T-helper 2 cell (primary cell): ENCODE results near the gene IREB2.
"Not testable (repeated sequence)": the region's sequence is repeated elsewhere in the genome, so short reads cannot be mapped to it uniquely, and the experiment has no call there.

Experiments
- DNase-seq, 5 experiments: peaks; one replicate each; pipeline versions ENCODE4 v3.0.0 to v3.0.0-alpha.2; 2012 to 2022

IREB2 gene

DNA sequence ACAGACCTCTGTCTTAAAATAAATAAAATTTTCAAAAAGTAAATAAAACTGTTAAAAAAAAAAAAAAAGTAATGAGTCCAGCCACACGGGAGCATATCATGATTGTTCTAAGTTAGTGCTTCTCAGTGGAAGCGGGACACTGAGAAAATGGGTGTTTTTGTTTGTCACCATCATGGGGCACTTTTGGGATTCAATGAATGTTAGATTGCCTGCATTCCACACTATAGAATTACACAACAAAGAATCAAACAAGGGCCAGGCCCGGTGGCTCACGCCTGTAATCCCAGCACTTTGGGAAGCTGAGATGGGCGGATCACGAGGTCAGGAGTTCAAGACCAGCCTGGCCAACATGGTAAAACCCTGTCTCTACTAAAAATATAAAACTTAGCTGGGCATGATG lies 3.3 kb upstream of the IREB2 start:
- DNase-seq, result not testable (repeated sequence)

DNA sequence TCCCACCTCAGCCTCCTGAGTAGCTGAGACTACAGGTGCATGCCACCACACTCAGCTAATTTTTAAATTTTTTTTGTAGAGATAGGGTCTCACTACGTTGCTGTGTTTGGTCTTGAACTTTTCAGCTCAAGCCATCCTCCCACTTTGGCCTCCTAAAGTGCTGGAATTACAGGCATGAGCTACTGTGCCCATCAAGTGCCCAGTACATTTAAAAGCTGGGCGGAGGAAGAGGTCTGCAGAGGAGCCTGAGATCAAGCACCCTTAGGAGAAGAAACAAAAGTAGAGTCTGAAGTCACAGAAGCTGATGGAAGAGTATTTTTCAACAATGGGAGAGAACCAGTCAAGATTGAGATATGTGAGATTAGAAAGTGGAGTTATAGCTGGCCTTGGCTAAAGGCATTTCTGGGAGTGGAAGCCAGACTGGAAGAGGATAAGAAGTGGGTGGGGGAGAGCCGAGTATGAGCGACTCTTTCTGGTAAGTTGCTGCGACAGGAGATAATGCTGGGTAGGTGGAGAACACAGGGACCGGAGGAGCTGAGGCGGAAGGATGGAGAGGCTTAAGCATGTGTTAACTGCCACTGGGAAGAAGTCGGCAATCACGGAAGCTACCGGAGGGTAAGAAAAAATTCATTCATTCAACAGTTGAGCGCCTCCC lies 782 bp upstream of the IREB2 start:
- DNase-seq, result no peak

DNA sequence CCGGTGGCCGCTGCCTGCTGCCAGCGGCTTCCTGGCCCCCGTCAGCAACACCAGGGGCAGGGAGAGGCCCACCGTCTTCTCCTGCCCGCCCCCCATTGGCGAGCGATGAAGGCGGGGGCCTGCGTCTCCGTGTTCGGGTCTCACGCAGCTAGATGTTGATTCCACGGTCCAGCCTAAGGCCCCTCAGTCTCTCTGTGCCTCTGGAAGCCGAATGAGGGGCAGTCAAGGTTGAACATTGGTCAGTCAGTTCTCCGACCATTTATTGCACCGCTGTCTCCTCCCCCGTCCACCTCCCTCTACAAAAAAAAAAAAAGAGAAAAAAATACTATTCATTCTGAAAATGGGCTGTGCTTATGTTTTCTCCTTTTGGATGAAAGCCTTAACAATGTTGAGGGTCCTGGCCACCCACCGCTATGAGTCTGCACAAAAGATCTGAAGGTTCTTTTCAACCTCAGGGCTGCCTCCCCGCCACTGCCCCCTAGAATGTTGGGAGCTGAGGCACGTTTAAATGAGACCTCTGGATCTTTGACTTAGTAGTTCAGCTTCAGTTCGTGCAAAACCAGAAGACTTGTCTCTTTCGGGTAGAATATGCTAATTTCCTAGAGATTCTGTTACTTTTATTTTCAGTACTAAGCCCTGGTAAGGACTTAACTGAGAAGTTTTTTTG lies 736 bp downstream of the IREB2 start:
- peak in 3 of 5 experiments; percentile 5 to 33 (median 8) for DNase-seq

DNA sequence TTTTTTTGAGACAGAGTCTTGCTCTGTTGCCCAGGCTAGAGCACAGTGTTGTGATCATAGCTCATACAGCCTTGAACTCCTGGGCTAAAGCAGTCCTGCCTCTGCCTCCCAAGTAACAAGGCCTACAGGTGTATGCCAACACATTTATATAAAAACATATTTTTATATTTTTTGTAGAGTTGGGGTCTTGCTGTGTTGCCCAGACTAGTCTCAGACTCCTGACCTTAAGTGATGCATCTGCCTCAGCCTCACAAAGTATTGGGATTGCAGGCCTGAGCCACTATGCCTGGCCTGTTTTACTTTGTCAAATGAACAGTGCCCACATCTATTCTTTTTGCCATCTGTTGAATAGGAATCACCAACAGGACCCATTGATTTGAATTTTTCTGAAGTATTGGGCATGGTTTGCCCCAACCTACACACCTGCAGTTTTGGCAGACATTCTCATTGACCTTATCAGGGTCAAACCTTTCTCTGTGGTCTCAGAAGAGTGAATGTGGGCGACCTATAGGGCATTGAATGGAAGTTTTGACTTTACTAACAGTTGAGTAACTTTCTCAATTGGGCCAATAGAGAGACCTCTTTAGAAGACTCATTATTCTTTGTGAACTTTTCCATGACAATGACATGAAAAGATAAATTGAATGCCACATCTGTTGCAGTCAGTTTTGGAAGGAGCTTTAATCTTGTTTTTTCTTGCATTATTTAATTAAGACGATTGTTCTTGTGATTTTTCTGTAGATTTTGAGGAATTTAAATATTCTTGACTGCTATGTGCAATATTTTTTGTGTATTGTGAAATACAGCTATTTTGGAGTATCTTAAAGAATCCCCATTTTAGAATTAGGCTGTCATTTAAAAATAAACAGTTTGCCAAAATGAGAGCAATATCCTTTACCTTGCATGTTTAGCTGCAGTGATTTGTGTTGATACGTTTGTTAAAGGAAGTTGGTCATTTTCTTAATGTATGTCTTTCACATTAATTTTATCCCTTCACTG lies 2.7 kb downstream of the IREB2 start:
- DNase-seq, result no peak

DNA sequence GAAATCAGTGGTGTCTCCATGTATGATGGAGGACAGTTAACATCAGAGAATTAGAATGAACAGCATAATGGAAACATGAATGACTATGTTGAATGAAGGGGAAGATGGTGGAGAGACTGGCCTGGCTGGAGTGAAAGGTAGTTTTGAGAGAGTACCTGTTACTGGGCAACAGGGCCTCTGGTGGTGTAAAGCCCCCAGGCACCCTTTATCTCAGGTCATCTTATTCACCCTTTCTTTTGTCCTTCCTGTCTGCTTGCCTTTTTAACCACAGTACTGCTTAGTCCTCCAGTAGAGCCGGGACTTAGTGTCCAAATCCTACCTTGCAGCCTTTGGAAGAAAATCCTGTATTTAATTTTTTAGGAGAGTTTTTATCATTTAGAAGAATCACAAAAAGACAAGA lies 6.2 kb downstream of the IREB2 start:
- no peak for DNase-seq

DNA sequence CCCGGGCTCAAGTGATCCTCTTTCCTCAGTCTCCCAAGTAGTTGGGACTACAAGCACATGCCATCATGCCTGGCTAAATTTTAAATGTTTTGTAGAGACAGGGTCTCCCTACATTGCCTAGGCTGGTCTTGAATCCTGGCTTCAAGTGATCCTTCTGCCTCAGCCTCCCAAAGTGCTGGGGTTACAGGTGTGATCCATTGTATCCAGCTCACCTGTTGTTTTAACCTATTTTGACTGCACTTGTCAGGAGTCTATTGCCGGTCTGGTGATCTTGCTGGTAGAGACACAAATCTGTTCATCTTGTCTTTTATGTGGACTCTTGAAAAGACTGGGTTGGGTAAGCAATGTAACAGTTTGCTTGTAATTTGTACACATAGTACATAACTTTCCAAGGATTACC lies 7.9 kb downstream of the IREB2 start:
- DNase-seq, result no peak

DNA sequence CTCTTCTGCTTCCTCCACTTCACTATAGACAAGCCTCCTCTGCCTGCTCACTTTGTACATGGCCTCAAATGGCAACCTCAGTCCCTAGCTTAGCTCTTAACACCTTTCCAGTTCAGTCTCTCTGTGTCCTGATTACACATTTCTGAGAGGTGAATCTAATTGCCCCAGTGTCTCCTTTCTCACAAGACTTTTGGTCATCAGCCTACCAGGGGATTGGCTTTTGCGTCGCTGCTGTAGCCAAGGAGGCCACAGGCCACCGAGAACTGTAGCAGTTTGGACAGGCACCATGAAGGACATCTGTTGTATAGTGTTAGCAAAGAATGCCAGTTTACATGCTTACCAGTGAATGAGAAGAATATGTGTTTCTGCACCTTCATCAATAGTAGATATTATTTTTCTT lies 8.5 kb downstream of the IREB2 start:
- DNase-seq, result no peak

DNA sequence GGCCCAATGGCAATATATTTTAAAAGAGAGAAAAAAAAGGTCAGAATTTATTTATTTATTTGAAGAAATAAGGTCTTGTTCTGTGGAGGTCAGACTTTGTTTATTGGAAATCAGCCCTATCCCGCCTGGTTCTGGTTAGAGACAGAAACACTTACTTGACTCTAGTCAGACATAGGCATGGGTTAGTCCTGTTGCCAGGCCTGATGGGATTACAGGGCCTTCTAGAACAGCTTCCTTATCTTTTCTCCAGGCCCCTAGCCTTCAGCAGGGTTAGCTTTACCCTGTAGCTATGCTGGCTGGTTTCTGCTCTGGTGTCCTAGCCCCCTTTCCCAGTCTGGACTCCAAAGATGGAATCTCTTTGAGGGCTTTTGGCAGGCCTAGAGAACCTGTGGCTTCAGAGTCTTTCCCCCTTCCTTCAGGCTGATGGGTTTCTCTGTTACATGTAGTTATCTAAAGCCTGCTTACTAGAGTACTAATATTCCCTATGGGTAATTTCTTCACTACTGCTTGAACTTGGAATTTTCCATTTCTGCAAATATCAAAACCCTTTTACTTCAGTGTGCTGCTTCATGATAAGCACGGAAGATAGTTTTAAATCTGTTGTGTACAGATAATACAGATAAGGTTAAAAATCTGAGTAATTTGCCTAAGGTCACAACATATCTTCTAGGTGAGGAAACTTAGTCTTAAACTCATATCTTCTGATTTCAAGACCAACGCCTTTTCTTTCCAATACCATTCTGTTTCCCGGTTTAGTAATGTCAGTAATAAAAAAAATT lies 10.6 kb downstream of the IREB2 start:
- DNase-seq, result no peak

DNA sequence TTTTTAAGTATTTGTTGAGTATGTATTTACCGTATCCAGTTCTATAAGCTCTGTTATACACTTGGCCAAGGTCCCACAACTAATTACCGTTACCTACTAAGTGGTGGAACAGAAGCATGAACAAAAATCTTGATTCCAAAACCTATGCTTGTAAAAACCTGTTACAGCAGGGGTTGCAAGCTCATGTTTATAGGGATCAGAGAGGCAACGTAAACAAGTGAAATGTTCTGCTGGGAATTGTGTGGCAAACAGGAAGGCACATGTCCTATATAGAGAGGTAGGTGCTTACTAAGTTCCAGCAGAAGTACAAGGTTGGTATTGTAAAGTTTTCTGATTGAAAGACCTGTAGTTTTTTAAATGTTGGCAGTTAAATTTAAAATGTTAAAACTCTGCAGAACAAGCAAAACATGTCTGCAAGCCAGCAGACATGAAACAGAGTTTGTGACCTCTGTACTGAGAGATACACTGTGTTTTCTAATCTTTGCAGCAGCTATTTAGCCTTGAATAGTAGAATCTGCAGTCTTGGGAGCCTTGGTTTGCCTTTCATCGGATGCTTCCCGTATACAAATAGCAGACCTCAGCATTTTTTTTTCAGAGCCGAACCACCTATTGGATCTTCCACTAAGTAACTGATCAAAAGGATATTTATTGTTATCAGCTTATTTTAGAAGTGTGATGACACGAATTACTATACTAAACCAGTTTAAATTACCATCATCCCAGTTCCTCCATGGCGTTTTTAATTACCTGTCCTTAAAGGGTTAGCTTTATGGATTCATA lies 11.4 kb downstream of the IREB2 start:
- no peak for DNase-seq

DNA sequence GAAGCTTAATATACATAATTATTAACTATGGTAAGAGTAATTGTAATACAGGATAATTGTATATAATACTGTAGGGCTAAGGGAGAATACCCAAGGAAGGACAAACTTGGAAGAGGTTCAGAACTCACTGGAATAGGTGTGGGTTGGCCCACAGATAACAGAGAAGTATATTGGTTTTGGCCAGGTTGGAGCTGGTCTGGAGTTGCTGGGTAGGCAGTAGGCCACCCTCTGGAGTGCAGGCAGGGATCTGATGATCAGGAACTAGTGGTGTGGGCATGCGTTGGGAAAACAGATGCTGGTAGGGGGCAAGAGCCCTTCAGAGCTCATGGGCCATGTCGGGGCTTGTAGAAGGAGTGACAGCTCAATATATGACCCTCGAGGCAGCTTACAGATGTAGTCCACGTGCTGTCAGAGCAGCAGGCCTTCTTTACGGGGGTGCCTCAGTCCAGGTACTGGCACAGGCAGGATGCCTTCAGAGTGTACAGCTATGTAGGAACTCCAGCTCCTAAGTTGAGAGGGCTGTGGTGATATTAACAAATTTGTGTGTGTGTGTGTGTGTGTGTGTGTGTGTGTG lies 12.4 kb downstream of the IREB2 start:
- no peak for DNase-seq

DNA sequence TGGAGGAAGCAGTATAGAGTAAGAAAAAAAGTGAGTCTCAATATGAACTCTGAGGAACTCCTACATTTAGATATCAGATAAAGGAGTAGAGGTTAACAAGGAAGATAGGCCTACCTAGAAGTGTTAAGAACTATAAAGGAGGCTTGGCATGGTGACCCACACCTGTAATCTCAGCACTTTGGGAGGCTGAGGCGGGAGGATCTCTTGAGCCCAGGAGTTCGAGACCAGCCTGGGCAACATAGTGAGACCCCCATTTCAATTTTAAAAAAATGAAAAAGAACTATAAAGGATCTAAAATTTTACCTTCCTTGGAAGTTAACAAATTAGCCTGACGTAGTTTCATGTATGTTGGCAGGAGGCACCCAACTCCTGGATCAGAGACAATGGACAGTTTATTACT lies 14.5 kb downstream of the IREB2 start:
- no peak for DNase-seq

DNA sequence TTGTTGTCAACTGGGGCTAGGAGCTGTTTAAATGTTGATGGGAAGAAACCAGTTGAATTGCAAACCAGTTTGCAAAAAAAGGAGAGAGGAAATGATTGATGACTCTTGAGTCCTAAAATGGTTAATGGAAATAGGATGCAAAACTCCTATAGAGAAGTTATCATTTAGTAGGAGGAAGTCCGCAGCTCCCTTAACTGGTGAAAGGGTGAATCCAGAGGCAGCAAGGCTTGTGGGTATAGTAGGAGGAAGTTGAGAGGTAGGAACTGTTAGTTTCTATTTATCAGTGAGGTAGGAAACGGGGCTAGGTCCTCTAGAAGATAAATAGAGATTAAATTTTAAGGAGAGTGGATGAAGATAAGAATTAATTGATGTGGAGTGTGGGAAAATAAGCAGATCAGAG lies 15.4 kb downstream of the IREB2 start:
- no peak for DNase-seq

DNA sequence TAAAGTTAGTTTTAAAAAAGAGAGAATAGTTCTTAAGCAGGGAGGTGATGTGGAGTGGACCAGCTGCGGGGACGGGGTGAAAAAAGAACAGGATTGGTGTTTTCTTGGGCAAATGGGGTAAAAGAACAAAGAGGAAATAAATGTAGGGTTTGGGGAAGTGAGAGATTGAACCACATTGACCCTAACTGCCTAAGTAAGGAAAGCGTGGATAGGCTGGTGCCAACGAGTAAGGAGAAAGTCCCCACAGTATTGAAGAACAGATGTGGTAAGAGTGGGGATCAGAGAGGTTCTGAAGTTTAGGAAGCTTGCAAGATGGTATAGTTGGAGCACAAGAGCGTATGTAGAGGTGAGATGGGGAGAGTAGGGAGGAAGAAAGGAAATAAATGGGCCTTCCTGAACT lies 17.0 kb downstream of the IREB2 start:
- no peak for DNase-seq

DNA sequence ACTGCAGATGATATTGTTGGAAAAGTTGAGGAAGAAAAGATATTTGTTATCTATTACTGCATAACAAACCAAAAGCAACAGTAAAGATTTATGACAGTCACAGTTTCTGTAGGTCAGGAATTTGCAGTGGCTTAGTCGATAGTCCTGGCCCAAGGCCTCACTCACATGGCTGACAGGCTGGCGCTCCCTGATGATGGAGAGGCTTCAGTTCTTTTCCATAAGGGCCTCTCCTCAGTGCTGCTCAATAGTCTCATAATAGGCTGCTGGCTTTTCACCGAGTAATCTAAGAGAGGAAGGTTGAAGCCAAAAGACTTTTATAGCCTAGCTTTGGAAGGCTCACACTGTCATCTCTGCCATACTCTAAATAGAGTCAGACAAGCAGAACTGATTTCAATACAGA lies 17.7 kb downstream of the IREB2 start:
- DNase-seq, result no peak

DNA sequence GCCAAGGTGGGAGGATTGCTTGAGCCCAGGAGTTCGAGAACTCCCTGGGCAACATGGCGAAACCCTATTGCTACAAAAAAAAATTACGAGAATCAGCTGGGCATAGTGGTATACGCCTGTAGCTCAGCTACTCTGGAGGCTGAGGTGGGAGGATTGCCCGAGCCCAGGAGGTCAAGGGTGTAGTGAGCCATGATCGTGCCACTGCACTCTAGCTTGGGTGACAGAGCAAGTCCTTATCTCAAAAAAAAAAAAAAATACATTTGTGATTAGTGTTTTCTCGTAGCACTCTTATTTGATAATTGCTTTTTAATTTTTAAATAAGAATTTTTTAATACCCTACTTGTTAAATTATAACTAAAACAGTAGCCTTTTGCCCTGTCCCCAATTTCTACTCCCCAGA lies 18.4 kb downstream of the IREB2 start:
- no peak for DNase-seq

DNA sequence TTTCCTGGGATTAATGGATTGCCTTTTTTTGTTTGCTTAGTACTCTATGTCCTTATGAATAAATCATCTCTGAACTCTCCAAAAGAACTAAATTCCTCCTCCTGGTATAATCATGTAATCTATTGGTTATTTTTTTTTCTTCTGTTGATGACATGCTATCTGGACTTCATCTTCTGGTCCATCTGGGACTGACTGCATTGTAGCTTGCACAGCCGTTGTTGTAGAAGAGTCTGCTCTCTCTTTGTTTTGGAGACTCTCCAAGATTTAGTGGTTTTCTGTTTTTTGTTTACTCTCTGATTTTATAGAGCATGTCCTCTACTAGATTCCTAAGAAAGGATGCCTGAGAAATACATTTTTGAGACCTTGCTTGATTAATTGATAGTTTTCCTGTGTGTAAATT lies 19.1 kb downstream of the IREB2 start:
- no peak for DNase-seq

DNA sequence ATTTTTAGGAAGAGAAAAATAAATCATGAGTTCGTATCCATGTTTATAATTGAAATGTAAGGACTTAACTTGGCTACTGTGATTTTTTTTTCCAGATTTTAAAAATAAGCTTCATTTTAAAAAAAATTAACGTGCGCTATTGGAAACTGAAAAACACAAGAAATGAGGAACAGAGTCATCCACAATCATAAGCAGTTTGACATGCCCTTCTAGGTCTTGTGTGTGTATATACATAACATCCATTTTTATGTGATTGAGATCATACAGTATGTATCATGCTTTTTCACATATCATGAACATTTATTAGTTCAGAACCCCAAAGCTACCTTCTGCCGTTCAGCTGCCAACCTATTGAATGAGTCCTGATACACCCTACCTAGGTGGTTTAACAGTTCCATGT lies 22.7 kb downstream of the IREB2 start:
- DNase-seq, result no peak

DNA sequence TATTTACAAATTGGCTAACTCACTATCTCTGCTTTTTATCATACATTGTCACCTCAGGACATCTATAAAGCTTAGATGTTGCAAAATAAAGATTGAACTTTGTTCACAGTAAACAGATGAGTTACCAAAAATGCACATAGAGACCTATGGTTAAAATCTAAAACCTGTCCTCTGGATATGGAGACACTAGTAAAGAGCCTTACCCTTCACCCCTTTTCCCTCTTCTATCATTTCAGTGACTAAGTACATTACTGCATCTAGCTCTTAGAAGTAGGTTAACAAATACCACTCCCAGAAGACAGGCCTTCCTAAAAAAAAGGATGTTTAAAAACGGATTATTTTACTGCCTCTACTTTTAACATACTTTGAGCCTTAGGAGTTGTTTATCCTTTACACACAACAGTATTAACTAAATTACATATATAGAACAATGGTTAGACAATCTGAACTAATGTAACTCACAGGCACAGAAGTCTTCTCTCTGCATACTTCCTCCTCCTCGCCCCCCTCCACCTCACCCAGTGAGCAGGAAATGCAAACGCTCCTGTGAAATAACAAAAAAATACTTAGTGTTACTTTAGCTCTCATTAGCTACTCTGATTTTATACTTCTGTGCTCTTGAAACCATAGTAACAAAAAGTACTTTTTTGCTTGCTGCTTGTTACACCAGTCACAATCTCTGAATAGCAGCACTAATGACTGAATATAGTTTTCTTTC lies 23.3 kb downstream of the IREB2 start:
- peak in 1 of 5 experiments; percentile 55 for DNase-seq

DNA sequence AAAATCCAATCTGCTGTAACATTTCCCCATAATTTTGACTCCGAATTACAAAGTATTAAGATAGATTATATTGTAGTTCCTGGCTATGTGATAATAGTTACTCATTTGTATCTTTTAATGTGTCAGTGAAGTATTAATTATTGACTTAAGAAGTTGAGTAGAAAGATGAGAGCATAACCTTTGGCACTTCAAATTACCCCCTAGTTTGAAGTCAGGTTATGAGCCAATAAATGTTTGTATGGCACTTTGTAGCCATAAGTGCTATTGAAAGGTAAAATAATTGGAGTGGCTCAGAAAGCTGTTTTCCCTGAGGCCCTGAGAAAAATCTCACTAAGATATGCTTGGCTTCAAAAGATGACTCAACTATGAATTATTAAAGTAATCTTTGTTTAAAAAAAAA lies 31.0 kb downstream of the IREB2 start:
- no peak for DNase-seq

DNA sequence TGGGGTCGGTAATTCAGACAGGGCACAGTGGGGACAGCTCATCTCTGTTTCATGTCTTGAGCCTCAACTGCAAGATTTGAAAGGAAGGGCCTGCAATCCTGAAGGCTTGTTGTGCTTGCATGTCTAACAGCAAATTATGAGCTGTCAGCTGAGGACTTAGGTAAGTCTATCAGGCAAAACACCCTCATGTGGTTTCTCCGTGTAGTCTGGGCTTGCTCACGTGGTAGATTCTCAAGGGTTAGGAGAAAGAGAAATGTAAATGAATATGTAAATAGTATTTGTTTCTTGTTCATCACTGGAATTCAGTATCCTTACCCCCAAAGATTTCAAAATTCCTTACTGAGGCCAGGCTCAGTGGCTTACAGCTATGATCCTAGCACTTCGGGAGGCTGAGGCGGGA lies 39.3 kb downstream of the IREB2 start:
- DNase-seq, result no peak

DNA sequence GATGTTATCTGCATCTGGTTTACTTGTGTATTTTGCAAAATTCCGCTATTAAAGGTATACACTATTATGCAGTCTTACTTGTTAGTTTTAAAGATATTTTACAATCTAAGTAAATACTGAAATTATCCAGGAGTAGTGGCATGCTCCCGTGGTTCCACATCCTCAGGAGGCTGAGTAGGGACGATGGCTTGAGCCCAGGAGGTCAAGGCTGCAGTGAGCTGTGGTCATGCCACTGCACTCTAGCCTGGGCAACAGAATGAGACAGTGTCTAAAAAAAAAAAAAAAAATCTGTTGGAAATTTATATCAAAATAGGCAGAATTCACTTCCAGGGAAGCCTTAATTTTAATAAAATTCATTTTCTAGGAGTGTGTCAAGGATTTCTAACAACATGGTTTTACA lies 41.6 kb downstream of the IREB2 start:
- no peak for DNase-seq
